Measurements from ENCODE around the gene SERPINF2.
A peak's percentile ranks its signal among the peaks of the same experiment; 100 is the strongest.
"Not testable (repeated sequence)": the region's sequence is repeated elsewhere in the genome, so short reads cannot be mapped to it uniquely, and the experiment has no call there.

SERPINF2 gene

GRCh38 chr17:1742371-1743087 lies at the start of gene SERPINF2:
SERPINF2 (plus strand) TSS chr17:1742871; CDS start chr17:1744996, 2,125 bp downstream.
- no peak for DNase-seq

GRCh38 chr17:1693339-1693738 lies 49.3 kb upstream of the SERPINF2 start:
- DNase-seq, result no peak

- no peak for DNase-seq
Observed at GRCh38 chr17:1695365-1695764, 47.3 kb upstream of the SERPINF2 start.

- no peak for DNase-seq
Observed at GRCh38 chr17:1697681-1698080, 45.0 kb upstream of the SERPINF2 start.

- not testable (repeated sequence) for DNase-seq
Observed at GRCh38 chr17:1699891-1700290, 42.8 kb upstream of the SERPINF2 start.

GRCh38 chr17:1703063-1703462 lies 39.6 kb upstream of the SERPINF2 start:
- DNase-seq, result no peak

GRCh38 chr17:1705004-1705403 lies 37.7 kb upstream of the SERPINF2 start:
- DNase-seq, result no peak

- DNase-seq, result no peak
Observed at GRCh38 chr17:1707107-1707506, 35.6 kb upstream of the SERPINF2 start.

- not testable (repeated sequence) for DNase-seq
Observed at GRCh38 chr17:1708791-1709346, 33.8 kb upstream of the SERPINF2 start.

- DNase-seq, result no peak
Observed at GRCh38 chr17:1709403-1709951, 33.2 kb upstream of the SERPINF2 start.

- peak in 1 of 2 experiments; percentile 42 for DNase-seq
Observed at GRCh38 chr17:1709971-1710806, 32.5 kb upstream of the SERPINF2 start, which contains the start of gene TLCD2. TLCD2 (minus strand) TSS chr17:1710377; CDS start chr17:1710242, 135 bp downstream.

- DNase-seq, result no peak
Observed at GRCh38 chr17:1710807-1711553, 31.7 kb upstream of the SERPINF2 start.

GRCh38 chr17:1711804-1712203 lies 30.9 kb upstream of the SERPINF2 start:
- DNase-seq, result no peak

- DNase-seq, result no peak
Observed at GRCh38 chr17:1712271-1712670, 30.4 kb upstream of the SERPINF2 start.

- DNase-seq, result no peak
Observed at GRCh38 chr17:1713160-1713877, 29.4 kb upstream of the SERPINF2 start.

GRCh38 chr17:1713878-1714426 lies 28.7 kb upstream of the SERPINF2 start:
- DNase-seq, result peak in 1 of 2 experiments; percentile 68

GRCh38 chr17:1714427-1714979 lies 28.2 kb upstream of the SERPINF2 start:
- DNase-seq, result peak; percentile 90 to 94

GRCh38 chr17:1714980-1715802 lies 27.5 kb upstream of the SERPINF2 start:
- peak; percentile 67 to 84 for DNase-seq

GRCh38 chr17:1715803-1716075 lies 26.9 kb upstream of the SERPINF2 start:
- DNase-seq, result no peak

Measured in SW 1271 (cell line).